Testis (tissue), 2 donors: ENCODE results near the gene ACAA2.

Experiments used
- POLR2A ChIP-seq: fragments of 450-650 bp; IDR thresholded peaks from one replicate; pipeline ENCODE4 v1.6.1; 2017; ENCODE audit warnings: antibody characterized with exemption, mild to moderate bottlenecking, moderate library complexity
- TF ChIP-seq, protein P1 (sequence below), 3 experiments: fragments of 450-650 bp in 2 of 3; fragments of 200-600 bp in 1 of 3; sonication (generic) in 1 of 3; IDR thresholded peaks; one replicate each; pipeline ENCODE4 v1.5.1; 2016 to 2019; ENCODE audit warnings: antibody characterized with exemption in 3 of 3, mild to moderate bottlenecking in 2 of 3, moderate library complexity in 1 of 3

DNA sequence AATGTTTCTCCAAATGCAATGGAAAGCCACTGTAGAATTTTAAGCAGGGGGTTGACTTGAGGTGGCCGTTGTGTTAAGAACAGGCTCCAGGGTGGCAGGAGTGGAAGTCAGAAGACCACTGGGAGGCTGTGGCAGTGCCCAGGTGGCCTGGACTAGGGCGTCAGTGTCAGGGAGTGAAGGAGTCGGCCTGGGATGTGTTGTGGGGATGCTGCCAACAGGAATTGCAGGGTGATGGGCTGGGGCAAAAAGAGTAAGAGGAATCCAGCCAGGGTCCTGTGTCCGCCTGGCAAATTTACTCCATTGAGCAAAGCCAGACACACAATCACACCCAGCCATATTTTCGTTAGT, 55.1 kb downstream of the ACAA2 start:
- no peak for TF ChIP-seq POLR2A
- TF ChIP-seq, protein P1, sequence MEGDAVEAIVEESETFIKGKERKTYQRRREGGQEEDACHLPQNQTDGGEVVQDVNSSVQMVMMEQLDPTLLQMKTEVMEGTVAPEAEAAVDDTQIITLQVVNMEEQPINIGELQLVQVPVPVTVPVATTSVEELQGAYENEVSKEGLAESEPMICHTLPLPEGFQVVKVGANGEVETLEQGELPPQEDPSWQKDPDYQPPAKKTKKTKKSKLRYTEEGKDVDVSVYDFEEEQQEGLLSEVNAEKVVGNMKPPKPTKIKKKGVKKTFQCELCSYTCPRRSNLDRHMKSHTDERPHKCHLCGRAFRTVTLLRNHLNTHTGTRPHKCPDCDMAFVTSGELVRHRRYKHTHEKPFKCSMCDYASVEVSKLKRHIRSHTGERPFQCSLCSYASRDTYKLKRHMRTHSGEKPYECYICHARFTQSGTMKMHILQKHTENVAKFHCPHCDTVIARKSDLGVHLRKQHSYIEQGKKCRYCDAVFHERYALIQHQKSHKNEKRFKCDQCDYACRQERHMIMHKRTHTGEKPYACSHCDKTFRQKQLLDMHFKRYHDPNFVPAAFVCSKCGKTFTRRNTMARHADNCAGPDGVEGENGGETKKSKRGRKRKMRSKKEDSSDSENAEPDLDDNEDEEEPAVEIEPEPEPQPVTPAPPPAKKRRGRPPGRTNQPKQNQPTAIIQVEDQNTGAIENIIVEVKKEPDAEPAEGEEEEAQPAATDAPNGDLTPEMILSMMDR (IDR thresholded peaks at IDR 0.05): no peak
